Astrocyte (in vitro differentiated cells and primary cell): ENCODE measurements around the gene MNAT1.

ENCODE experiments used
- EZH2 ChIP-seq: IDR thresholded peaks from 2 replicates; pipeline ENCODE4 v1.6.1; 2012; ENCODE audit warnings: mild to moderate bottlenecking, low read length, inconsistent platforms; ENCODE audit not compliant: insufficient read depth
- TF ChIP-seq, protein P1 (sequence below): IDR thresholded peaks from 2 replicates; pipeline ENCODE4 v1.5.1; 2011; ENCODE audit warnings: low read depth, mild to moderate bottlenecking, inconsistent platforms, low read length, moderate library complexity; ENCODE audit not compliant: insufficient read depth

DNA sequence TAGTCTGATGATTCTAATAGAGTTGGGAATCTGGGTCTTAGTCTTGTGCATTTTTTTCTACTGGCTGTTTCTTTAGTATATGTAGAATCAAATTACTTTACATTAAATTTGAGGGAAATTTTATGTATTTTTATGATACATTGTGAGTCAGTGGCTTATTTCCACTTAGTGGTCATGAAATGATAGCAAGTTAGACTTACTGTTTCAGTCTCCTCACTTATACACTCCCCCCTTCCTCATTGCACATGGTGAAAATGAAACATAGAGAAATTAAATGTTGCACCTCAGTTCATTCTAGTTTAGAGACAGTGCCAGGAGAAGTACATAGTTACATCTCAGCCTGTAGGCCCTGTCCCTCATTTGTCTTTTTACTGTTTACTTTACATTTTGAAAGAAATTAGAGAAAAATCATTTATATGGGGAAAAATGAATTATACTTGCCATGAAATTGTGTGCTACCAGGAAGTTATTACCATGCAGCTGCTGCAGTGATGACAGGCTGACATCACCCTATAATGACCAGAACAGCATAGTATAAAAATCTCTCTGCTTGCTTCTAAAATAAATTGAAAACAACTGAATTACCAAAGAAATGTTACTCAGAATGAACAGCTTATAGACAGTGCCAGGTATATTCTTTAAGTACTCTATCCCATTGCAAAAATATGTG lies 133.1 kb downstream of the MNAT1 start:
- TF ChIP-seq, protein P1, sequence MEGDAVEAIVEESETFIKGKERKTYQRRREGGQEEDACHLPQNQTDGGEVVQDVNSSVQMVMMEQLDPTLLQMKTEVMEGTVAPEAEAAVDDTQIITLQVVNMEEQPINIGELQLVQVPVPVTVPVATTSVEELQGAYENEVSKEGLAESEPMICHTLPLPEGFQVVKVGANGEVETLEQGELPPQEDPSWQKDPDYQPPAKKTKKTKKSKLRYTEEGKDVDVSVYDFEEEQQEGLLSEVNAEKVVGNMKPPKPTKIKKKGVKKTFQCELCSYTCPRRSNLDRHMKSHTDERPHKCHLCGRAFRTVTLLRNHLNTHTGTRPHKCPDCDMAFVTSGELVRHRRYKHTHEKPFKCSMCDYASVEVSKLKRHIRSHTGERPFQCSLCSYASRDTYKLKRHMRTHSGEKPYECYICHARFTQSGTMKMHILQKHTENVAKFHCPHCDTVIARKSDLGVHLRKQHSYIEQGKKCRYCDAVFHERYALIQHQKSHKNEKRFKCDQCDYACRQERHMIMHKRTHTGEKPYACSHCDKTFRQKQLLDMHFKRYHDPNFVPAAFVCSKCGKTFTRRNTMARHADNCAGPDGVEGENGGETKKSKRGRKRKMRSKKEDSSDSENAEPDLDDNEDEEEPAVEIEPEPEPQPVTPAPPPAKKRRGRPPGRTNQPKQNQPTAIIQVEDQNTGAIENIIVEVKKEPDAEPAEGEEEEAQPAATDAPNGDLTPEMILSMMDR: no peak
- TF ChIP-seq EZH2: no peak
